GOT3 (cell line): Measurements from ENCODE around the gene FERMT3.

Source experiments
- DNase-seq: peaks from one replicate; lab custom pipeline; 2025; ENCODE audit warnings: mixed read lengths; lab: John Stamatoyannopoulos, UW

Gene FERMT3

DNA sequence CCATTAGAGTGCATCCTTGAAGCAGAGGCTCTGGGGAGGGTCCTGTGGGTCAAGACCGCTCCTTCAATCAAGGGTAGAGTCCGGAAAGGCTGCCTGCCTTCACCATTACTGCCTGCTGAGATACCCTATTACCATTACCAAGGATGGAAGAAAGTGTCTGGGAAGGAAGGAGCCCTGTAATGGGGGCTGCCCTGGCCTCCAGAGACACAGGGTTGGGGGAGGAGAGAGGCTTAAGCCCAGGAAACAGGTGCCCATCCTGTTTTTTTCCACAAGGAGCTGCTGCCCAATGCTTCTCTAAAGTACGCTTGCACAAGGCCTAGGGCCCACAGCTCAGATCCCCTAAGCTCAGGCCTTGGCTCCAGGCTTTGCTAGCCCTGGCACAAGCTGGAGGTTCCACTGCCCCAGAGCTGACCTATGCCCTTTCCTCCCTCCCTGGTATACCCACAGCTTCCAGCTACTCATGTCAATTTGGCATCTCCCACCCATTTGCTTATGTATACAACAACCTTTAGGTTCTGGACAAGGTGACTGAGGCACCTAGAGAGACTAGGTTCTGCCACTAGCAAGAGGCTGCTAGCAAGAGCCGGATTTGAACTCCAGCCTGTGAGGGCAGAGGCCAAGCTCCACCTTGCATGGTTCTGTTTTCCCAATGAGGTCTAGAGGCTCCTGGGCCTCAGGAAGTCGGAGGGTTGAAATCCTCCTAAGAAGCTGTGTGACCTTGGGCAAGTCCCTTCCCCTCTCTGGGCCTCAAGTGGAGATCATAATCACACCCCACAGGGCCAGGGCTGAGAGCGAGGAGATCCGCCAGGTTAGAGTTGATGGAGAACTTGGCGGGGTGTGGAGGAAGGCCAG is 43.3 kb downstream of the FERMT3 start:
- DNase-seq: no peak

DNA sequence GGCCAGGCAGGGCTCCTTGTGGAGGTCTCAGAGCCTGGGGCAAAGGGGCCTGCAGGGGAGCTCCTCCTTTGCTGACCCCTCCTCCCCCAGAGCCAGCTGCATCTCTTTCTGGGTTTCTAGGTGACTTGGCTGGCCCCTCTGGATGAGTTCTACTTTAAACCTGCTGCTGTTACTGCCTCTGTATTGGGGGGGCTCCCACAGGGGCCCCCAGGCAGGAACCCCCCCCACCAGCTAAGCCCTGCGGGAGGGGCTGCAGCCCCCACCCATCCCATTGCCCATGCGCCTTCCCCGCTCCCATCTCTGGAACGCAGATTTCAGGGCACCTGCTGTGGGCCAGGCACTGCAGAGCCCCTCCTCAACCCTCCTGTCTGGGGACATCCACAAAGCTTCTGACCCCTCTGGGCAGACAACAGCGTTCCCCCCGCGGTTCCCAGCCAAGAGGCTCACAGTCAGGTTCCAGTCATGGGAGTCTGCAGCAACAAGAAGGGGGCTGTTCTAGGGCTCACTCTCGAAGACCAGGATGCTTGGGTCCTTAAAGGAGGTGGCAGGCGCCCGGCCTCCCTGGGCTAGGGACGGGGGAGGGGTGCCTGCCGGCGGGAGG is 44.0 kb downstream of the FERMT3 start:
- DNase-seq: no peak

DNA sequence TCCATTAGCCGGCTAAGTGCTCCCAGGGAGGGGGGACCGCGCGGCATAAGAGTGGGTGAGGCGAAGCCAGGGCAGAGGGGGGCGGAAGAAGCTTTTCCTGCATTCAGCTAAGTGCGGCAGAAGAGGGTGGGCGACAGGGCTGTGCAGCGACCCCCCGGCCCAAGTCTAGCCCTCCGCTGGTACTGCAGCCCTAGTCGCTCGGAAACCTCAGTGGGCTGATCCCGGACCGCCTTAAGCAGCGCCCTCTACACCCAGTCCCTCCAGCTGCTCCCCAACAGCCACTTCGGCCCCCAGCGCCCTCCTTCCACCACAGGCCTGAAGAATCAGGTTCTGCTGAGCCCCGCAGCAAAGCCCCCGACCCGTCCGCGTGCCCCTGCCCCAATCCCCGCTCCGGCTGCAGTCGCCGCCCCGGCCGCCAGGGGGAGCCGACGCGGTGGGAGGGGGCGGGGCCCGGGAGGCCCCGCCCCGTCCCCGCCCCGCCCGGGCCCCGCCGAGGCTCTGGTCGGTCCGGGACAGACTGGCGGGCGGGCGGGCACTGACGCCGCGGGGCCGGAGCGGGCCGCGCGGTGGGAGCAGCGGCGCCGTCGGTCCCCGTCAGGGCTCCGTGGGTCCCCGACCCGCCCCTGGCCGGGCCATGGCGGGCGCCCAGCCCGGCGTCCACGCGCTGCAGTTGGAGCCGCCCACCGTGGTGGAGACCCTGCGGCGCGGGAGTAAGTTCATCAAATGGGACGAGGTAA is 44.7 kb downstream of the FERMT3 start, which contains the start of gene PLCB3:
PLCB3 (plus strand) TSS at position 515 of the 737 bp plus-strand sequence; CDS start at position 635, 120 bp downstream.
- DNase-seq: no peak

- DNase-seq: no peak
Observed at GRCh38 chr11:64251753-64252002, 45.2 kb downstream of the FERMT3 start.

GRCh38 chr11:64252003-64252872 is 45.7 kb downstream of the FERMT3 start:
- no peak for DNase-seq

DNA sequence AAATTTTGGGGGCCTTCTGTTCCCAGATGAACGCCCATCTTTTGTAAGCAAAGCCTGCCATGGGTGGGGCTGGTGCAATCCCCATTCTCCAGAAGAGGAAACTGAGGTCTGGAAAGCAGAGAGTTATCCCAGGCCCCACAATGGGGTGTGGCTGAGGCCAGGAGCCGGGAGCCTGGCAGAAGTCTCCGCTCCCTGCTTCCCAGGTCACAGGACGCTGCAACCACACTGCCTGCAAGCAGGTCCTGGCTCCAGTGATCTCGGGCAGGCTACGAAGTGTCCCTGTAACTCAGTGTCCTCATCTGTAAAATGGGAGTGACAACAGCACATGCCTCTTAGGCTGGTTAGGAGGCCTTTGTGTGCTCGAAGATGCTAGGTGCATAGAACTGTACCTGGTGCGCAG is 46.5 kb downstream of the FERMT3 start:
- no peak for DNase-seq

DNA sequence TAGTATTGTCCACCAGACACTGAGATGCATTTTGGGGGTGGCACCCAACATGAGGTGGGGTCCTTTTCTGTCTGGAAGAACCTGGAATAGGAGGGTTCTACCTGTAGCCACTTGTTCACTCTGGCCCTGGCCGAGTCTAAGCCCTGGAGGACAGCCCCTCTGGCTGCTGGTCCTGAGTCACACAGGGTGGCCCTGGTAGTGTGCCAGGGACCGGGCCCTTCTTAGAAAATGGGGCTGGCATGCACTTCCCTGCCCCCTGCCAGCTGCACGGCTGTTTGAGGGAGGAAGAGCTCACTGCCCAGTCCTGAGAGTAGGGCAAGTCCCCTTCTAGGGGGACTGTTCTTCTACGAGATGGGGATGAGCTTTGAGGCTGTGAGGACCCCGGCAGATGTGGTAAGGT is 47.0 kb downstream of the FERMT3 start:
- DNase-seq: no peak

DNA sequence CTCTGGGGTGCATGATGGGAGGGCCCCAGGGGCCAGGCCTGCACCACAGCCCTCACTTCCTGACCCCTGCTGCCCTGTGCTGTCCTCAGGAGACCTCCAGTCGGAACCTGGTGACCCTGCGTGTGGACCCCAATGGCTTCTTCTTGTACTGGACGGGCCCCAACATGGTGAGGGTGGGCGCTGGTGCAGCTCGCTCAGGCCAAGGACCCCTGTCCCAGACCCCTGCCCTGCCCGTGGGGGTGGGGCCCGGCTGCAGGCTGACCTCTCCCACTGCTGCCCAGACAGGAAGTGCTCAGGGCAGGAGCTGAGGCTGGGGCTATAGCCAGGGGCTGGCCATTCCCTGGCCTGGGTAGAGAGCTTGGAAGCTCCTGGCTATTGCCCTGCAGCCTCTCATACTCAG is 47.8 kb downstream of the FERMT3 start:
- no peak for DNase-seq

DNA sequence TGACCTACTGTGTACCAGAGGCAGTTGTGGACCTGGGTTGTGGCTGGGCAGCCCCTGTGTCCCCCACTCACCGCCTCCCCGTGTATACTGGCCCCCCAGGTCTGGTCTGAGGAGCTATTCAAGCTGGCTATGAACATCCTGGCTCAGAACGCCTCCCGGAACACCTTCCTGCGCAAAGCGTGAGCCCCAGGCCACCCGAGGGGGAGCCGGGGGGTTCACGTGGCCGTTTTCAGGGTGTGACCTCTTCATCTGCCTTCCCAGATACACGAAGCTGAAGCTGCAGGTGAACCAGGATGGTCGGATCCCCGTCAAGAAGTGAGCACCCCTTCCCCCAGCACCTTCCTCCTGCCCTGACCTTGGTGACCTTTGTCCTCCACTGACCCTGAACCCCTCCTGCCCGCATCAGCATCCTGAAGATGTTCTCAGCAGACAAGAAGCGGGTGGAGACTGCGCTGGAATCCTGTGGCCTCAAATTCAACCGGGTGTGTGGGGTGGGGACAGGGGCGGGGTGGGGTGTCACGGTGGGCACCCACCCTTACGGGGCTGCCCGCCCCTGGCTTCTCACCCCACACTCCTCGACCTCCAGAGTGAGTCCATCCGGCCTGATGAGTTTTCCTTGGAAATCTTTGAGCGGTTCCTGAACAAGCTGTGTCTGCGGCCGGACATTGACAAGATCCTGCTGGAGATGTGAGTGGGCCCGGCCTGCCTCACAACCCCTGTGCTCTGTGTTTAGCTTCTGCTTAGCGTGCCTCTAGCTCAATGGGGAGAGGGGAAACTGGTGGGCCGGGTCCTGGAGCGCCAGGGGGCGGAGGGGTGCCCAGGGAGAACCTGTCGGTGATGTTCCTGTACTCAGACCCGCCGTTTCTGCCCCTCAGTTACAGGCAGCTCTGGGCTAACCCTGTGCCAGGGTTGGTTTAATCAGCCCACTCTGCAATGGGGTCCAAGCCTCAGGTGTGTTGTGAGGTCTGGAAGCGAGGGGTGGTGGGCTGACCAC is 48.9 kb downstream of the FERMT3 start:
- no peak for DNase-seq

DNA sequence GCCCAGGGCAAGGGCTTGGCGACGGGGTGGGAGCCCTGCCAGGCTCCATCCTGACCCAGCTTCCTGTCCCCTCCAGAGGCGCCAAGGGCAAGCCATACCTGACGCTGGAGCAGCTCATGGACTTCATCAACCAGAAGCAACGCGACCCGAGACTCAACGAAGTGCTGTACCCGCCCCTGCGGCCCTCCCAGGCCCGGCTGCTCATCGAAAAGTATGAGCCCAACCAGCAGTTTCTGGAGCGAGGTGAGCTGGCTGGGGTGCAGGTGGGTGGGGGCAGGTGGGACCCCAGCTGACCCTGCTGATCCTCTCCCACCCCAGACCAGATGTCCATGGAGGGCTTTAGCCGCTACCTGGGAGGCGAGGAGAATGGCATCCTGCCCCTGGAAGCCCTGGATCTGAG is 49.8 kb downstream of the FERMT3 start:
- no peak for DNase-seq

DNA sequence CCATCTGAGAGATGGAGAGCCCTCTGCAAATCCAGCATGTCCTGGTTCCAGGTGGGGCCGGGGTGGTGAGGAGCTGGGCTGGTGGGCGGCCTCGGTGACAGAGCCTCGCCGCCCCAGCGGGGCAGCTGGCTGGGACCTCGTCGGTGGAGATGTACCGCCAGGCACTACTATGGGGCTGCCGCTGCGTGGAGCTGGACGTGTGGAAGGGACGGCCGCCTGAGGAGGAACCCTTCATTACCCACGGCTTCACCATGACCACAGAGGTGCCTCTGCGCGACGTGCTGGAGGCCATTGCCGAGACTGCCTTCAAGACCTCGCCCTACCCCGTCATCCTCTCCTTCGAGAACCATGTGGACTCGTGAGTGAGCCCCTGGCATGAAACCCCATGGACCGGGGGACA is 51.8 kb downstream of the FERMT3 start:
- no peak for DNase-seq

DNA sequence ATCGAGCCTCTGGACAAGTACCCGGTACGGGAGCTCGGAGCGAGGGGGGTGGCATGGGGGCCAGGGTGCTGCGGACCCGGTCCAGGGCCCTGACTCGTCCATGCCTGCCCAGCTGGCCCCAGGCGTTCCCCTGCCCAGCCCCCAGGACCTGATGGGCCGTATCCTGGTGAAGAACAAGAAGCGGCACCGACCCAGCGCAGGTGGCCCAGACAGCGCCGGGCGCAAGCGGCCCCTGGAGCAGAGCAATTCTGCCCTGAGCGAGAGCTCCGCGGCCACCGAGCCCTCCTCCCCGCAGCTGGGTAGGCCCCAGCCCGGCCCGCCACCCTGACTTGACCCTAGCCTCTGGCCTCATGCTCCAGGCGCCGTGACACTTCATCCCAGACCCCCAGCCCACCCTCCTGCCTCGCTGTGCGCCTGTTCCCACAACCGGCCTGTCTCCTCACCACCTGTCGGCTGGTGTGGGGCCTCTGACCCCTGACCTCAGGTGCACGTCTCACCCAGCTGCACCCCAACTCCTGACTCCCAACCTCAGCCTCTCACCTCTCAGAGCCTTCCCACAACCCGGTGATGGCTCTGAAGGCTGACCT is 52.5 kb downstream of the FERMT3 start:
- DNase-seq: no peak

GRCh38 chr11:64259533-64260067 is 53.1 kb downstream of the FERMT3 start:
- no peak for DNase-seq

GRCh38 chr11:64260147-64260708 is 53.7 kb downstream of the FERMT3 start:
- DNase-seq: no peak

DNA sequence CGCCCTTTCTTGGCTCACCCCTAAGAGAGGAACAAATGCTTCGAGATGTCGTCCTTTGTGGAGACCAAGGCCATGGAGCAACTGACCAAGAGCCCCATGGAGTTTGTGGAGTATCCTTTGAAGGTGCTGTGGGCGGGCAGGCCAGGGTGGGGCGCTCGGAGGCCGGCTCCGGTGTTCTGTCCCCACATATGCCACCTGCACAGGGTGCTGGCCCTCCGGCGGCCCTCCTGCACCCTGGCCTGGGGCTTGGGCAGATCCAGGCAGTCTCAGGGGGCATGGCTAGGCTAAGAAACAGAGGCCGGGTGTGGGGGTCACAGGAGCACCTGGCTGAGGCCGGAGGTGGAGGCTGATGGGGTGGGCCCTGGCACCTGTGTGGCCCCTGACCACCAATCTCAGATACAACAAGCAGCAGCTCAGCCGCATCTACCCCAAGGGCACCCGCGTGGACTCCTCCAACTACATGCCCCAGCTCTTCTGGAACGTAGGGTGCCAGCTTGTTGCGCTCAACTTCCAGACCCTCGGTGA is 55.1 kb downstream of the FERMT3 start:
- no peak for DNase-seq

GRCh38 chr11:64262271-64263002 is 55.9 kb downstream of the FERMT3 start:
- no peak for DNase-seq

DNA sequence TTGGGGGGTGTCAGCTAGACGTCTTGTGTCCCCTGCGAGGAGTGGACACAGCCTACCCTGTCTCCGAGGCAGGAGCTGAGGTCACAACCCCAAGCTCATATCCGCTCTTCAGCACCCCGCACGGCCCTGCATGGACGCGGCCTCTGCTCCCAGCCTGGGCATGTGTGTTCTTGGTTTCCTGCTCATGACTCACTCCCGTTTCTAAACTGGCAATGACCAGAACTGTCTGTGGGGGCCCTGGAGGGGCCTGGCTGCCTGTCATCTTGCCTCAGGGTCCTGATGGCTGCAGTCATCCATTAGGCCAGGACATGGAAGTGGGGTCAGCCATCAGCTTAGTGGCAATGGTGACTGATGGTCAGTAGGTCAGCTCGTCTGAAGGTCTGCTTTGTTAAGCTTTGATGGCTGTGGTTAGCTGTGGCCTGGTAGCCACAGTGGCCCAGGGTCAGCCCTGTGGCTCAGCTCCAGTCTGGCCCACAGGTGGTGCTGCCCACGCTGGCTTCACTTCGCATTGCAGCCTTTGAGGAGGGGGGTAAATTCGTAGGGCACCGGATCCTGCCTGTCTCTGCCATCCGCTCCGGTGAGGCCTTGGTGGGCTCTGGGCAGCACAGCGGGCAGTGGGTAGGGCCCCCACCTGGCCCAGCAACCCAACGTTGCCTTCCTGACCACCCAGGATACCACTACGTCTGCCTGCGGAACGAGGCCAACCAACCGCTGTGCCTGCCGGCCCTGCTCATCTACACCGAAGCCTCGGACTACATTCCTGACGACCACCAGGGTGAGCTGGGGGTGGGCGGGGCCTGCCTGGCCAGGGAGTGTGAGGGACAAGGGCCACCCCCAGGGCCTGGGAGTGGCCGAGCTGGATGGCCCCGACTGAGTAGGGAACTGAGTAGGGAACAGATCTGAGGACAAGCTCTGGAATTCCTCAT is 56.8 kb downstream of the FERMT3 start:
- DNase-seq: no peak

GRCh38 chr11:64263947-64264317 is 57.4 kb downstream of the FERMT3 start:
- DNase-seq: no peak
